Glomerular endothelial cell (primary cell): ENCODE results near the gene ARL10. TPM values are rescaled to one million over a fixed set of nuclear protein-coding genes. Genes with fewer than 3 reads are reported as not detected.

ENCODE experiments used
- DNase-seq: peaks from one replicate; pipeline ENCODE4 v3.0.0-alpha.2; 2011; ENCODE audit warnings: low read depth, low spot score; ENCODE audit errors: extremely low read depth
- total RNA-seq: library from RNA; depleted of rRNA; stranded (reverse); fragments of >200 nt; gene quantifications from 2 replicates; pipeline ENCODE4 v1.2.3, GENCODE V29; 2015

Gene ARL10, protein sequence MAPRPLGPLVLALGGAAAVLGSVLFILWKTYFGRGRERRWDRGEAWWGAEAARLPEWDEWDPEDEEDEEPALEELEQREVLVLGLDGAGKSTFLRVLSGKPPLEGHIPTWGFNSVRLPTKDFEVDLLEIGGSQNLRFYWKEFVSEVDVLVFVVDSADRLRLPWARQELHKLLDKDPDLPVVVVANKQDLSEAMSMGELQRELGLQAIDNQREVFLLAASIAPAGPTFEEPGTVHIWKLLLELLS
- total RNA-seq = 8.0 and 21.6 TPM in 2 replicates

GRCh38 chr5:176365351-176366231, at the start of gene ARL10:
Gene ARL10, plus strand, starts transcription at chr5:176365487. Its CDS starts 77 bp downstream, at chr5:176365564.
- DNase-seq = no peak

GRCh38 chr5:176317534-176318374, 47.5 kb upstream of the ARL10 start:
- DNase-seq = no peak

GRCh38 chr5:176319827-176320554, 45.3 kb upstream of the ARL10 start:
- DNase-seq = no peak

DNA sequence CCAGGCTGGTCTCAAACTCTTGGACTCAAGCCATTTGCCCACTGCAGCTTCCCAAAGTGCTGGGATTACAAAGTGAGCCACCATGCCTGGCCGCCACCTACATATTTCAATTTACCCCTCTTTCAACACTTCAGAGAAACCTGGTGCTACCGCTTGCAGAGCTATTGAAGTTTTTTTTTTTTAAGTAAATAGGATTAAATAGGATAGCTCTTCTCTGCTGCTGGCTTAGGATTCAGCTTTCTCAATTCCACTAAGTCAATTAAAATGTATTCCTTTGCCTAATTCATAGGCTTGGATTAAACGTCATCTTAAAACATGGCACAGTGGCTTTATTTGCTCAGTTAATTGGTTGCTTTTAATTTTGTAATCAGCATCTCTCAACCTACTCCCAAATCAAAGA, 44.7 kb upstream of the ARL10 start:
- no peak for DNase-seq

DNA sequence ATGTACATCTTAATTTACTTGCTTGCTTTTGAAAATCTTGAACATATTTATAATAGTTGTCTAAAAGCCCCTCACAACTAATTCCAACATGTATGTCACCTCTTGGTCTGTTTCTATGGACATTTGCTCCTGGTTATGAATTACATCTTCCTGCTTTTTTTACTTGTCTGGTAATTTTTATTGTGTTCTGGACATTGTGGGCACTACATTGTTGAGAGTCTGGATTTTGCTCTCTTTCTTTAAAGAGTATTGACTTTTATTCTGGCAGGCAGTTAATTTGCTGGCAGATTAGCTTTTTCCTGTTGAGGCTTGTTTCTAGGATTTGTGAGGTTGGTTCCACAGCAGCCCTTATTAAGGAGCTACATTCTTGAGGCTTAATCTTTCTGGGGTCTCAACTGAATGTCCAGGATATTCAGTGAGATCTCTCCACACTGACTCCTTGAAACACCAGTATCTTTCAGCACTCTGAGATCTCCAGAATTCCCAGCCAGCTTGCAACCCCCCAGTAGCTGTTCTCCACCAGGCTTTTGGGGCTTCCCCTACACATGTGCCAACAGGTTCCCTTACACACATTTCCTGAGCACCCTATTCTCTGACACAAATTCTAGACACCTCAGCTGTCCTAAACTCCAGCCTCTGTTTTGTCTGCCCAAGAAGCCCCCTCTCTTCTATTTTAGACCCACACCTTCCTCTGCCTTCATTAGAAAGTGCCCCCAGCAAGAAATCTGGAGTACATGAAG, 31.1 kb upstream of the ARL10 start:
- no peak for DNase-seq

- no peak for DNase-seq
Observed at GRCh38 chr5:176337913-176338312, 27.4 kb upstream of the ARL10 start.

DNA sequence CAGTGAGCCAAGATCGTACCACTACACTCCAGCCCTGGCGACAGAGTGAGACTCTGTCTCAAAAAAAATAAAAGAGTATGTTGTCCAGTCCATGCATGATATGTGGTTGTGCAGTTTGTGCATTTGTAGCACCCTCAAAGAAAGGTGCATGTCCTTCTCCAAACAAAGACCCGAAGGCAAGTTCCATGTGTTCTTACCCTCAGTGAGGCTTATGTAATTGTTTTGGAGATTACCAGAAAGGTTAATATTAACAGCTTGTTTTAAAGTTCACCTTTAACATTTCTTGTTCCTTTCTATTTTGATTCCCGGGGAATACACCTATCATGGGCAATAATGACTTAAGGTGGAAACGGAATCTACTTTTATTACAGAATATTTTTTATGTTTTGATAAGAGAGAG, 26.0 kb upstream of the ARL10 start:
- DNase-seq = no peak

- no peak for DNase-seq
Observed at GRCh38 chr5:176341325-176342157, 23.7 kb upstream of the ARL10 start.

- no peak for DNase-seq
Observed at GRCh38 chr5:176342158-176342483, 23.2 kb upstream of the ARL10 start.

- DNase-seq = no peak
Observed at GRCh38 chr5:176342766-176343458, 22.4 kb upstream of the ARL10 start.

- no peak for DNase-seq
Observed at GRCh38 chr5:176350416-176350815, 14.9 kb upstream of the ARL10 start.

- no peak for DNase-seq
Observed at GRCh38 chr5:176352116-176352878, 13.0 kb upstream of the ARL10 start.

DNA sequence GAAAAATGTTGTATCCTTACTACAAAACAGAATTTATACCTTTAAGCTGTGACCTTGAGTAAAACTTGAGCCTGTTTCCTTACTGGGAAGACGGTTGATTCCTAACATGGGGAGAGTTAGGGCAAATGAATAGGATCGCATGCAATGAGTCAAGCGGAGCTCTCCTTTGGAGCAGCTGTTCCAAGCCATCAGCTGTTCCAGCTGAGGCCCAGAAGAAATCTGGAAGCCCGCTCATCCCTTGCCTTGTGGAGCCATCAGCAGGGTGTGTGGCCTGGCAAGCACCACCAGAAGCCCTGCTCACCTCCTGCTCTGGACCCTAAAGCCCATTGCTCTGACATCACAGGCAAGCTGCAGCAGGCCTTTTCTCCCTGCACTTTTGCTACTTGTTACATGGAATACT, 11.8 kb upstream of the ARL10 start:
- no peak for DNase-seq

DNA sequence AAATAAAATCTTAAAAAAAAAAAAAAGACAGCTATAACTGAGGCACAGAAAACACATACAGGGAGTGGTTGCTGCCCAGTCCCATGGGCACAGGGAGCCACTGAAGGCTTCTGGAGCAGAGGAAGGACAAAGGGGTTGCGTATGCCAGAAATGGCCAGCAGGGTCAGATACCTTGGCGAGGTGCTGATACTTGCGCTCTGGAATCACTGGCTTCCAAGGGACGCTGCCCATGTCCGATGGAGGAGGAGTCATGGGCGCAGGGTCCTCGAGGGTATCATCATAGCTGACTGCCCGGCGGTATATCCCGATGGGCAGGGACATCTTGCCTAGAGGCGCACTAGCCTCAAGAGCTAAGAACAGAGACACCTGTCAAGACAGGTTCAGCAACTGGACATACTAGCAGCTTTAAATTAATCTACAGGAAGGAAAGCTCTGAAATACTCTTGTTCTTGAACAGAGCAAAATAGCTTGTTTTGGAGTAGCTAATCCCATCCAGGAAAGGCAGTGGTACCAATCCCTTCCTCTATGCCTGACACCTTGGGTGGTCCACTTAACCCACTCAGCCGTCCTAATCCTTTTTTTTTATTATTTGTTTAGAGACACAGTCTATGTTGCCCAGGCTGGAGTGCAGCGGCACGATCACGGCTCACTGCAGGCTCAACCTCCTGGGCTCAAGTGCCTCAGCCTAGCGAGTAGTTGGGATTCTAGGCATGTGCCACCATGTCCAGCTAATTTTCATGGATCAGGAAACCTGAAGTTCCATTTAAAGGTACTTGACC, 9.7 kb upstream of the ARL10 start:
- DNase-seq = no peak

DNA sequence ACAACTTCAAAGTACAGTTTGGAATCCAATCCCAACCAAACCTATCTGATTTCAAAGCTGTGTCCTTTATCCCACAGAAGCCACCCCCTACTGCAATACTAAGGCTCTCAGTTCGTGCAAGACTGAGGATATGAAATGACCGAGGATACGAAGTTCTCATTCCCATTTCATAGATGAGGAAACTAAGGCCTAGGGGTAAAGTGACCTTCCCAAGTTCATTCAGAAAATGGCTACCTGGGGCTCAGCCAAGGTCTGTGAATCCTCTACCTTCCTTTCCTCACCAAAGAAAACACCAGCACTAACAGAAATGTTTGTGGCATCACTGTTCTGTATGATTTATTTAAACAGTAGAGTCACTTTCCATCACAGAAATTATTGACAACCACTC, 9.1 kb upstream of the ARL10 start:
- DNase-seq = no peak

GRCh38 chr5:176359658-176360057, 5.6 kb upstream of the ARL10 start:
- DNase-seq = no peak

GRCh38 chr5:176360894-176361436, 4.3 kb upstream of the ARL10 start:
- no peak for DNase-seq
